Stimulated activated naive CD8-positive, alpha-beta T cell treated with anti-CD3 and anti-CD28 coated beads, Interleukin-15, Interleukin-2, amounts not matched to agents 100 U/mL and 50 U/mL, for 24 hours (primary cell): Measurements from ENCODE around the gene NEDD4L.
"Not testable (repeated sequence)": the region's sequence is repeated elsewhere in the genome, so short reads cannot be mapped to it uniquely, and the experiment has no call there.

Experiments
- ATAC-seq: fragments of 150-1000 bp; cut with Tn5 transposase; one replicate; pipeline ENCODE4 v1.10.0; 2021
- DNase-seq: peaks from one replicate; pipeline ENCODE4 v3.0.0; 2021

Gene NEDD4L

GRCh38 chr18:58241026-58241679, 197.1 kb downstream of the NEDD4L start:
- ATAC-seq (no peak), DNase-seq (no peak)

GRCh38 chr18:58241877-58242276, 197.9 kb downstream of the NEDD4L start:
- DNase-seq, result no peak
- ATAC-seq, result no peak

- DNase-seq (no peak), ATAC-seq (no peak)
Observed at GRCh38 chr18:58242435-58242834, 198.4 kb downstream of the NEDD4L start.

DNA sequence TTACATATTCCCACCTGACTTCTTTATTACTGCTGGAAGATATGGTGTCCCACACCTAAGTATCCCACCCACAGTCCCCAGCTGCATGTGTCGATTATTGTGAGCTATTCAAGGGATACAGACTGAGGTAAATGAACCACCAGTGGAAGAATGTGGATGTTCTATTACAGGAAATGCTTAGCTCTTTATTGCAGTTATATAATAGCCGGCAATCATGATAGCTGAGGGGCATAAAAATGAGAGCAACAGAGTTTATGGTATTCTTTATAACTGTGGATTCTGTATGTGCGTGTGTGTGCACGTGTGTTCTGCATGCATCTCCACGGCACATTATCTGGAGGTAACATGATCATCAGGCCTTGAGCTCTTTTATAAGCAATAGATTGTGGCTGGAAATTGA, 198.9 kb downstream of the NEDD4L start:
- DNase-seq (no peak), ATAC-seq (no peak)

GRCh38 chr18:58243401-58243800, 199.4 kb downstream of the NEDD4L start:
- DNase-seq, result no peak

DNA sequence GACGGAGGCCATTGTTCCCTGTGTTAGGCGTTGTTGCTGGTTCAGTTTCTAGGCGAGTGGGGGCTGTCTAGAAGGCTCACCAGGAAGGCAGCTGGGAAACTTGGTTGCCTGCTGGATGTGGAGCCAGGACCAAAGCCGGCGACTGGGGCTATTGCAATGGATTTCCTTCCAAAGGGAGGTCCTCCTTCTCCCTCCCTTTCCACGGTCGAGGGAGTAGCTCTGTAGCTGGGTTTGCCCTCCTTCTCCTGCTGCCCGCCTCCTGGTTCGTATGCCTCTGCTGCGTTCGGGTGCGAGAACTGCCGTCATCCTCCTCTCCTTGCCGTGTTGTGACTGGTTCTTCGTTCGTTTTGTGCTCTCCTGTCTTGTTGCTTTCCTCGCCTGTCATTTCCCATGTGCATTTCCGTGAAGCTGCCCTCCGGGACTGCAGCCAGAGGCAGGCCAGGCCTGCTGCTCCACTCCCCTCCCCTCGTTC, 203.4 kb downstream of the NEDD4L start:
- no peak for DNase-seq
- ATAC-seq, result no peak

More at GRCh38 chr18:58243401-58243800, 199.4 kb downstream of the NEDD4L start:
- ATAC-seq, result no peak

- DNase-seq, result no peak
- ATAC-seq, result no peak
Observed at GRCh38 chr18:58249712-58250111, 205.7 kb downstream of the NEDD4L start.

DNA sequence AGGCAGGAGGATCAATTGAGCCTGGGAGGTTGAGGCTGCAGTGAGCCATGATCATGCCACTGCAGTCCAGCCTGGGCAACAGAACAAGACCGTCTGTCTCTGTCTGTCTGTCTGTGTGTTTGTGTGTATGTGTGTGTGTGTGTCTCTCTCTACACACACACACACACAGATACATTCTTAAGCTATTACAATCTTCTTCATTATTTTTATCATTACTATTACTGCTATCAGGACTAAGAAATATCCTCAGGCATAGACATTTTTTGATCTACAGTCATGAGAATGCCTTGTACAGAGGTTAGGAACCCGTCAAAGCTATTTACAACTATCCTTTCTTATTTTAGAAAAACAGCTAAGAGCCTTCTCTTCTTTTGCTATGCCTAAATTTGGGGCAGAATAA, 207.4 kb downstream of the NEDD4L start:
- DNase-seq, result no peak
- ATAC-seq, result no peak

GRCh38 chr18:58252166-58252565, 208.1 kb downstream of the NEDD4L start:
- ATAC-seq, result no peak
- no peak for DNase-seq

DNA sequence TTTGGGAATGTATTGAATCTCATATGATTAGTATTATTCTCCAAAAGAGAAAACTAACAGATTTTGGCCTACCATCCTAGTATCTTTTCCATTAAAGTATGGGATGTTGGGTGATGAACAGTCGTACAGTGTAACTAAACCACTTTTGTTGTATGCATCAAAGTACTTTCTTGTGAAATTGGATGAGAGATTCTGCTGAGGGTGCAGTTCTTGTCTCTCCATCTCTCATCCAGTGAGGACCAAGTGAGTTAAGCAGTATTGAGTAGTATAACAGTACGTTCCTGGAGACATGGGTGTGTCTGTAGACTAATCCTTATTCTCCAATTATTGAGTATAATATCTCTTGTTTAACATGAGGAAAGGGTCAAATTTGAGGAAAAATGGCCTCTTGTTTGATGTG, 209.3 kb downstream of the NEDD4L start:
- ATAC-seq (no peak), DNase-seq (no peak)

DNA sequence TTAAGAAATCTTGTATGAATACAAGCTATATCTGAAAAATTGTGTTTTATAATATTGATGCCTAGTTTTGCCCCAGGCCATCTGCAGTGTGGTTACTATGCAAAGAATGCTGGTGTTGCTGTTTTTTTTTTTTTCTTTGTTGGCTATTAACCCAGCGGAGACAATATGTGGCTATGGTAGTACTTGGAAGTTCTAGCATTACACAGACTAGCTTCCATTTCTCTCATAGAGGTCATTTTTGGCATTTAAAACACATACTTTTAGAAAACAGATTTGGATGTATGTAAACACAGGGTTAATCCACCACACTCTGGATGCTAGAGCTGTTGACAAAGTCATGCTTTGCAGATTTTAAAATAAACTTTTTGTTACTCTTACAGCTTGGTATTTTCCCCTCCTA, 209.8 kb downstream of the NEDD4L start:
- DNase-seq (no peak), ATAC-seq (no peak)

DNA sequence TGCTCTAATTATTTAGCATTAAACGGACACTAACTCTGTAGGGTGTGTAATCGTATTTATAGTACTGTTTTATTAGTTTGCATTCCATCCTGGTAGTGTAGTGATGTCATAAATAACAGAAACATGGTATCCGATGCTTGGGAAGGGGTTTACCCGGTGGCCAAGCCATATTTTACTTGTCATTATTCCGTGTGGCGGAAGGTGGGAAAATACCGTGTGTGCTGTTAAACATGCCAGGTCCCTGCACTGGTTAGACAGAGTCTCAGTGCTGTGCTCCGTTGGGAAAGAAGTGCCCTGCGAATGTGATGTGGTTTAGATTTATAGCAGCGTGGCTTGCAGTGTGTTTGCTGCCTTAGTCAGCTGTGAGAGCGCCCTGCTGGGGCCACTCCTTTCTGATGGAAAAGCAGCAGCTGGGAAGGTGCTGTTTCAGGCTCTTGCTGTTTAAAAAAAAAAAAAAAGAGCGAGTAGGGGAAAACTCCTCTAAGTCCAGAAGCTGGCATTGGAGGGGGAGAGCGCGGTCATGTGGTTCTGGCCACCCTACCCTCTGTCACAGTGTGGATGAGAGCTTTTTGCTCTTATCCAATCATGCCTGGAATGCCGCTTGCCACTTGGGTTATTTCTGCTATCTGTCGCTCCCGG, 211.0 kb downstream of the NEDD4L start:
- DNase-seq, result no peak
- no peak for ATAC-seq

DNA sequence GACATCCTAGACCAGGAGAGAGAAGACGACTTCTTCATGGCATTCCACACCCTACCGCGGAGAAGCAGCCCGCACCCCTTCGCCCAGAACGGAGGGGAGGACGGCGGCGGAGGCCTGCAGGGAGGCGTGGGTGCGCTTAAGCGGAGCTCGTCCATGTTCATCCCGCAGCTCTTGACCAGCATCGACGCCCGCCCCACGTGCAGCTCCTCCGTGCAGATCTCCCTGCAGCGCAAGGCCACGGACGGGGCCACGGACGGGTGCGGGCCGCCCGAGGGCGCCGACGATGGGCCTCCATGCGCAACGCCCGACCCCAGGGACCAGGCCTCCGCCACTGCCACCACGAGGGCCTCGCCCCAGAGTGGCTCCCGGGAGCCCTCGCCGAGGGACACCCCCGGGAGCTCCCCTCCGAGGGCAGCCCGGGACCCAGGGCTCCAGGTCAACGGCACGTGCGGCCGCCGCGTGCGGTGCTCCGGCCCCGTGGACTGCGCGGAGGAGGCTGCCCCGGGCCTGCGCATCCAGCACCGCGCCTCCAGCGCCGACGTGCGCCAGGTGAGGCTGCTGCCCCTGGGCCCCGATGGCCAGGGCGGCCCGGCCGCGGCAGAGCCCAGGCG, 211.8 kb downstream of the NEDD4L start:
- DNase-seq (no peak), ATAC-seq (no peak)

GRCh38 chr18:58256316-58257080, 212.5 kb downstream of the NEDD4L start:
- no peak for ATAC-seq
- DNase-seq, result no peak

GRCh38 chr18:58257461-58257860, 213.4 kb downstream of the NEDD4L start:
- no peak for DNase-seq
- ATAC-seq, result no peak

DNA sequence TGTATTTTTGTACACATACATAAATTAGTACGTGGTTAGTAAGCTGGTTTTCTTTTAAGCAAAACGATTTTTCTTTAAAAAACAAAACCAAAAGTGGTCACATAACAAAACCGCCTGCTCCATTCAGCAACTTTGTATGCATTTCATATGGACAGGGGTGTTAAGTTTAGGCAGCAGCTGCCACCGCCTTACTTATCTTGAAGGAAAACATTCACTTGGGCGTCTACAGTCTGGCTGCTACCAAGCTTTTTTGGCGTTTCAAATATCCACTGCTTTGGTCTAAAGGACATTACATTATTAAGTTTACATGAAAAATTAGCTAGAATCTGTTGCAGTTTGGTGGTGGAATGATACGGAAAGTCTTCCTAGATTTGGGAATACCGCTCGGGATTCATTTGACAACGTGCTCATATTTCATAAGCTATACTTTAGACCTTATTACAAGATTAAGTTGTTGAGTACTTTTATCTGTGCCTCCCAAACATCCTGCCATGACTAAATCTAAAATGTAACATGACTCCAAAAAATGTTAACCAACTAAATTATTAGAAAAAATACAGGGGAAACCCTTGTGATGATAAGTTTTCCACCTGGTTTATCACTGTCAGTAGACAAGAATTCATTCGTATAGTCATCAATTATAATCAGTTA, 214.8 kb downstream of the NEDD4L start:
- ATAC-seq (no peak), DNase-seq (no peak)

DNA sequence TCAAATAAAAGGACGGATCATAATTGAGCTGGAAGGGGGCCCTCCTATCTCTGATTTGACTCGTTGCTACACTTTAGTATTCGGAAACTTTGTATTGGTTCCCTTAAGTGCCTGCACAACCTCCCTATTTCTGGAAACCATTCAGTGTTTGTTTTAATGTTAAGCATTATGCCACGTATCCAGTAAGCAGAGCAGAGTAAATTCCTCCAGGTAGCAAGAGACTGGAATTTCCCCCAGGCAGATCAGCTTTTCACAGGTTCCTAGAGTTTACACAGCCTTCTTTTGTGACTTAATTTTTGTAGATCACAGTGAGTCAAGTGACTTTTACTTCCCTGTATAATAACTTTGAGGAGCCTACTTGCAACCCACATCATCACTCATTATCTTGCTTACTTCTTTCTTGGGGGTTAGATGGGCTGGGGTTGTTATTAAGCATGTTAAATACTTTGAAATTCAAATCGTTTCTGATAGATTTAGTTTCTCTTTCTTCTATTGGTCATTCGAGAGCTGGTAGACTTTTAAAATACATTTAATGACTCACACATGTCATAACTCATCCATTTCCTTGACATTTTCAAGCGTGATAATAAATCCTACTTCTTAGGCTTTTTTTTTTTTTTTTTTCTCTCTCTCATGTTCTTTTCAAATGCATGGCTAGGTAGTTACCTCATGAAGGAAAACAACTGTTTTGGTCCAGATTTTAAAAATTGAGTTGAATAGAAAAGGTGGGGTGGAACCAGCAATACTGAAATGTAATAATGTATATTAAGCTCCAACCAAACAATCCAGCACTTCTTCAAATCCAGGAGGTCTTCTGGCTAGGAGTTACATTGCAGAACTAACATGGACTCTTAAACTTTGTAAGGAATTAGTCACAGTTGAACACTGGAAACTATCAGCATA, 219.3 kb downstream of the NEDD4L start:
- ATAC-seq, result peak; percentile 59
- DNase-seq, result no peak

DNA sequence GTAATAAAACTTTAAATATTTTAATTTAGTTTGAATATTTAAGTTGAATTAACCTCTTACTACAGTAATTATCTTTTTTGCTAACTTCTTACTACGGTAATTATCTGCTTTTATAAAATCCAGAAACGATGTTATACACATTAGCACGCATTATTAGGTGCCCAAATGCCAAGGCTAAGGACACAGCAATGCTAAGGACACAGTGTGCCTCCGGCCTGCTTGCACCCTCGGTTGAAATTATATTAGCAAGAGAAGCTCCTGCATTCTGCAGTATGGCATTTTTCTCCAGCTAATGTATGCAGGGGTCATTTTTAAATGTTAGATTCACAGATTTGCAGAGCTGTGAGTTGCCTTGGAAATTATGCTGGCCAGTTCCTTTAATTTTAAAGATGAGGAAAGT, 220.0 kb downstream of the NEDD4L start:
- DNase-seq (no peak), ATAC-seq (no peak)

DNA sequence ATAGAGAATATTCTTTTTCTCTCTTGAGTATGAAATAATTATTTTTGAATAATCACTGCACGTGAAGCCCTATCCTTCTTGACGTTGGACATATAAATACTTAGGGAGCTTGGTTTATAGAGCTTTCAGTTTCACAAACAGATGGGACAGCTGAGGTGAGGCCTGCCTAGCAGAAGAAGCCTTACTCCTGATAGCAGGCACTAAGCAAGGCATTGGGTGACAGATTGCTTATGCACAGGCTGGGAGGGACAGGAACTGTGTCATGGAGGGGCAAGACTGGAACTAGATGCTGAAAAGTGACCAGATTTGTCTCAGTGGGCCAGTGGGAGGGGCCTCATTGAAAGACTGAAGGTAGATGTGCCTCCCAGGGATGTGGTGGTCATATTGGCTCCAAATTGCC, 220.8 kb downstream of the NEDD4L start:
- no peak for ATAC-seq
- no peak for DNase-seq

GRCh38 chr18:58265489-58265888, 221.5 kb downstream of the NEDD4L start:
- ATAC-seq, DNase-seq: not testable (repeated sequence)

DNA sequence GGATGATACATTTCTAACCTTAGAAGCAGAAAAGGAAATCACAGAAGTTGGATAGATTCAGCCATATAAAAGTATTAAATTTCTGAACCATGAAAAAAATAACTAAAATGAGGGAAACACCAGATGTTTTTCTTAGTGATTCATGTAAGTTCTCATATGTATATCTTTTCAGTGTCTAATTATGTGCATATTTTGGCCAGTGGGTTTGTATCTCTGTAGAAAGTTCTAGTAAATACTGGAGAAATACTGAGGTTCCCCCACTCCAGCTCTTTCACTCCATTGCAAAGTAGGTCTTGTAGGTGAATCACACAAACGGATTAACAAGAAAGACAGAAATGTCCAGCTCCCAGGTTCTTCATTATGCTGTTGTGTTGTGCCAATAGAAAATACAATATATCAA, 222.3 kb downstream of the NEDD4L start:
- no peak for ATAC-seq
- no peak for DNase-seq
